DMS79 treated with DMSO at 0.1 percent for 48 hours (cell line): Measurements from ENCODE around the gene MNX1.
A peak's percentile ranks its signal among the peaks of the same experiment; 100 is the strongest.

Source experiments
- DNase-seq: peaks from one replicate; lab custom pipeline; 2025; lab: John Stamatoyannopoulos, UW

Gene MNX1

DNA sequence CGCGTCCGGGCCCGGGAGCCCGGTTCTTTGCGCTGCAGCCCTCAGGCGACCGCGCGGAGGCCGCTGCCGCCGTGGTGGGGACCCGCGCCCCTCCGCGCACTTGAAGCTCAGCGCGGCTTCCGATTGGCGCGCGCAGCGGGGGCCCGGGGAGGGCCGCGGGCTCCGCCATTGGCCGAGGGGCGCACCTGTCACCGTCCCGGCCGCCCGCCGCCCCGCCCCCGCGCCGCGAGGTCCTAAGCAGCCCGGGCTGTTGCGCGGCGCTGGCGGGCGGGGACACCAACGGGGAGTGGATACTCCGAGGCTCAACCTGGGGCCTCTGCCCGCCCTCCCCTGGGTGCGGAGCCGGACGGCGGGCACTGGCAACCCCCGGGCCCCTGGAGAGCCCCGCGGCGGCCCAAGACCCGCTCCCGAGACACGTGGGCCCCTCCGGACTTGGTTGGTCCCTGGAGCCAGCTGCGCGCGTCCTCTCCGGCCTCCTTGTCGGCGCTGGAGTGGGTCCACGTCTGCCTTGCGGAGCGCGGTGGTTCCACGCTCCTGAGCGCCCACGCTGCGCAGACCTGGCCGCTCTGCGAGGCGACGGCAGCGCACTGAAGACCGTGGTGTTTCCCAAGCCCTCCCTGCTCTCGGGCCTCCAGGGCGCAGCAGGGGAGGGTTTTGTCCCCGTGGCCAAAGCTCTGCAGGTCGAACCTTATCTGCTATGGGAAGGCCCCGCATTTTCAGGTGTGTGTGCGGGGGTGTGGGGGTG is at the start of gene MNX1:
Gene MNX1 (minus strand): TSS at position 76 of the 745 bp plus-strand sequence. CDS start 313 bp downstream, outside the sequence.
- DNase-seq = peak; percentile 81

DNA sequence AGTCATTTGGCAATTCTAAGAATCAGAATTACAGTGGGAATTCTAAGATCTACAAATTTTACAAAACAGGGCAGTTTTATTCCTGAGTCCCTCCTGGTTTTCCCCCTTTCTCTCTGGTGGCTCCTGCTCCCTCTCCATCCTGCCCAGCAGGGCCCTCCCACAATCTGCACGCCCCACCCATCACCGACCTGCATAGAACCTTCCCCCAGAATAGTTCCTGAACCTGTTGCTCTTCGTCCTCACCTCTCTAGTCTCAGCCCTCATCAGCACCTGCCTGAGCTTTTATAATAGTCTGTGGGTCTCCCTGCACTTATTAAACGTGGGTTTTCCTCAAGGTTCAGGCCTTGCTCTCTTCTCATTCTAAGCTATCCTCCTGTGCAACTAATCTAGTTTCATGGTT is 49.1 kb upstream of the MNX1 start:
- DNase-seq = no peak

DNA sequence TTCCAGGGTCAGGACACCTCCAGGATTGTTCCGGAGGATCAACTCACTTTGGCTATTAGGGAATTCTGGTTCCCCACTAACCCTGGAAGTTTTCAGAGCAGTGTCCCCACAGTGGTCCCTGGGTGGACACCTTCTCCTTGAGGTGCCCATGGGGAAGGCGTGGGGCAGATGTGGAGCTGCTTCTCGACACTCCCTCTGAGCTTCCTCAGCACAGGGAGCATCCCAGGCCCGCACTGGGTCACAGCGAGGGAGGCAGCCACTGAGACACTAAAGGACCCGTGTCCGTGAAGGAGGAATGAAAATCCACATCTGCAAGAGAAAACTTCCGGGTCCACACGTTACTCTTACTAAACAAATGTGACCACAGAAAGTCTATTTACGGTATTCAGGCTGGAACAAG is 48.2 kb upstream of the MNX1 start:
- no peak for DNase-seq

DNA sequence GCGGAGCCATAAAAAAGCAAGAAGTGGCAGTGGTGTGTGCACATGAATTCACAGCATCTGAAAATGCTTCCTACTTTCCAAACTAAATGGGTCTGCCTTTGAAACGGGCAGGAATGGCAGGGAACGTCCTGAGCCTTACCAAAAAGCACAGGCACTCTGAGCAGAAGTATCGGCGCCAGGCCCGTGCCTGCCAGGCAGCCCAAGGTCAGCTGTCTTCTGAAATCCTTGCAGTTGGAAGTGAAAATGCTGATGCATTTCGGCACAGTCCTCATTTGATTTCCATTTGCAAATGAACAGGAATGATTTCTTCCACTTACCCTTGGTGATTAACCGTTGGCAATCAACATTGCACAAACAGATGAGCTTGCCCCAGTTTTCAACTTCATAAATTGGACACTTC is 47.6 kb upstream of the MNX1 start:
- DNase-seq = no peak

DNA sequence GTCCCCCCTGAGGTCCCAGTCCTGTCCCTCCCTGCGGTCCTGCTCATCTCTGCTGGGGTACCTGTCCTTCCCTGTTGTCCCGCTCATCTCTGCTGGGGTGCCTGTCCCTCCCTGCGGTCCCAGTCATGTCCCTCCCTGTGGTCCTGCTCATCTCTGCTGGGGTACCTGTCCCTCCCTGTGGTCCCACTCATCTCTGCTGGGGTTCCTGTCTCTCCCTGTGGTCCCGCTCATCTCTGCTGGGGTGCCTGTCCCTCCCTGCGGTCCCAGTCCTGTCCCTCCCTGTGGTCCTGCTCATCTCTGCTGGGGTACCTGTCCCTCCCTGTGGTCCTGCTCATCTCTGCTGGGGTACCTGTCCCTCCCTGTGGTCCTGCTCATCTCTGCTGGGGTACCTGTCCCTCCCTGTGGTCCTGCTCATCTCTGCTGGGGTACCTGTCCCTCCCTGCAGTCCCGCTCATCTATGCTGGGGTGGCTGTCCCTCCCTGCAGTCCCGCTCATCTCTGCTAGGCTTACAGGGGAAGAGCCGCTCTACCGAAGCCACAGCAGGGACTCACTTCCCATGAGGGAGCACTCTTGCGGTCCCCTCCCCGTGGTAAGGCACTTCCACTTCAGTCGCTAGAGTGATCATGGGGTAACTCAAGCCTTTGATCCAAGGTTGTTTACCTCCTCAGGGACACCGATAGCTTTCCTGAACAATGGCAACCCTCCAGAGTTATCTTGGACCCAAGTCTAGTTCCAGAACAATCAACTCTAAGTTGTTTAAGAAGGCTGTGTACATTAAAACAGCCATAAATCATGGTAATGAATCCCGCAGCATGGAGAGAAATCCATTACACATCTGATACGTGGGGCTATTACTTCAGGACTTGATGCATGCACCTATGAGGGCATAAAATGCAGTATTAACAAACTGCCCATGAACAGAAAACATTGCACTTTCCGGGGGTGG is 46.8 kb upstream of the MNX1 start:
- DNase-seq = peak; percentile 96

DNA sequence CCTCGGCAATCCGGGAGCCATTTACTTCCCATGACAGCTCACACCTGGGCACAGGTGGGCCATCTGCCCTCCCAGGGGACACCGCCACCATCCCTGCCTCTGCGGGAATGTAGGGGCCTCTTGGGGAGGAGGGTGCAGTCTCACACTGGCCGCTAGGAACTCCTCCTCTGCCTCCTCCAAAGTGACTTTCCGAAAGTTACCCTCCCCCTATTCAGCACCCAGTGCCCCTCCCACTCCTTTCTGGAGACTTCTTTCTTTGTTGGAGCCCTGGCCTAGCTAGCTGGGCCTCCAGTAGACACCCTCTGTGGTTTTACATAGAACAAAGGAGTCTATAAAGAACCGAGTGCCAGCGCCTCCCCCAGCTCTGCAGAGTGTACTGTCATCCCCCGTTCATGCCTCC is 45.8 kb upstream of the MNX1 start:
- DNase-seq = no peak

DNA sequence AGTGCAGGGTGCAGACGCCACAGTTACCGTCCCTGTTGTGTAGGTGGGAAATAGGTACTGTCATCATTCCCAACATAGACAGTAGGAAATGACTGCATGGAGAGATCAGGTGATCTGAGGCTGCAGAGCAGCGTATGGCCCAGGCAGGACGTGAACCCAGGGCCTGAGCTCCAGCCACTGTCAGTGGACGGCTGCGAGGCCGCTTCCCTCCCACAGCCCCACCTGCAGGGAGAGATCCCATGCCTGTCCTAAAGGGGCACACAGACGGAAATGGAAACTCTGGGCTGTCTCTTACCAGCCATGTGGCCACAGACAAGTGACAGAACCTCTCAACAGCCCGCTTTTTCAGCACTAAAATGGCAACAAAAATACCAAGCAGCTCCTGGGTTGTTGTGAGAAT is 44.5 kb upstream of the MNX1 start:
- DNase-seq = no peak

DNA sequence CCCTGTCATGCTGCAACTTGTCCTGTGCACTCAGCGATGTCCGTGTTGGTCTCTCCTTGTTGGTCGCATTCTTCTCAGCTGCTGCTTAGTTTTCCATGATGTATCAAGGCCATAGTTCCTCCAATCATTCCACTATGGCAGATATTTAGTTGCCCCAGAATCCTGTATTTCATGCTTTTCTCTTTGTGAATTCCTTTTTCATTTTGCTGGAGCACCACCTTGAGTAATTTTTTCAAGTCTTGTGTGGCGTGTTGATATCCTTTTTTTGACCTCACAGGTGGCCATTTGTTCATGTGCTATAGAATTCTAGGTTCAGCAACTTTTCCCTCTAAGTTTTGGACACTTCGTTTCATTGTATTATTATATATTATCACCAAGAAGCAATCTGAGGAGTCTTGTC is 42.7 kb upstream of the MNX1 start:
- no peak for DNase-seq

DNA sequence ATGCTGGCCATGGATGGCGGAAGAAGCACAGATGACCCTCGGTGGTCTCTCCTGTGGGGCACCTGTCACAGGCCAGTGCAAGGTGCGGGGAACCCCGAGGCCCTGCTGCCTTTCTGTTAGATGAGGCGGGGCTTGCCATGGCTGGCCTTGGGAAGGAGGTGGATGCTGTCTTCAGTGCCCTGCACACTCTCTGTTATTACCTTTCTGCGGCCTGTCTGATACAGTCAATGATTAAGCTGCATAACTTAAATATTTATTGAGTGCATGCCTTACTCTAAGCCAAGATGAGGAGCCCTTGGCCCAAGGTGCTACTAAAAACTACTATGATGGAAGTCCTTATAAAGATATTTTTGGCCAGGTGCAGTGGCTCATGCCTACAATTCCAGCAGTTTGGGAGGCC is 36.7 kb upstream of the MNX1 start:
- DNase-seq = no peak

DNA sequence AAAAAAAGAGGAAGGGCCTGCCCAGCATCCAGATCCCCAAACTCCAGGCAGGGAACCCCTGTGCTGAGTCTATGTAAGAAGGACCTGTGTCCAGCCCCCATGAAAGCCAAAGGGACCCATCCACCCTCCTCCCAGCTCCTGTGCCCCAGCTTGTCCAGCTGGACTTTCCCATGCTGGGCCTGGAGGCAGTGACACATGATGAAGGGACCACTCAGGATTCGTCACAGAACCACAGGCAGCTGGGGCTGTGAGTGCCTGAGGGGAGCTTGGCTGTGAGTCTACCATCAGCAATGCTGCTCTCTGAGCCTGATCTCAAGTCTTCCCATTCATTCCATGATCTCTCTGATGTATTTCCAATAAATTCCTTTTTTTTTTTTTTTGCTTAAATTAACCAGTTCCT is 36.2 kb upstream of the MNX1 start:
- no peak for DNase-seq

DNA sequence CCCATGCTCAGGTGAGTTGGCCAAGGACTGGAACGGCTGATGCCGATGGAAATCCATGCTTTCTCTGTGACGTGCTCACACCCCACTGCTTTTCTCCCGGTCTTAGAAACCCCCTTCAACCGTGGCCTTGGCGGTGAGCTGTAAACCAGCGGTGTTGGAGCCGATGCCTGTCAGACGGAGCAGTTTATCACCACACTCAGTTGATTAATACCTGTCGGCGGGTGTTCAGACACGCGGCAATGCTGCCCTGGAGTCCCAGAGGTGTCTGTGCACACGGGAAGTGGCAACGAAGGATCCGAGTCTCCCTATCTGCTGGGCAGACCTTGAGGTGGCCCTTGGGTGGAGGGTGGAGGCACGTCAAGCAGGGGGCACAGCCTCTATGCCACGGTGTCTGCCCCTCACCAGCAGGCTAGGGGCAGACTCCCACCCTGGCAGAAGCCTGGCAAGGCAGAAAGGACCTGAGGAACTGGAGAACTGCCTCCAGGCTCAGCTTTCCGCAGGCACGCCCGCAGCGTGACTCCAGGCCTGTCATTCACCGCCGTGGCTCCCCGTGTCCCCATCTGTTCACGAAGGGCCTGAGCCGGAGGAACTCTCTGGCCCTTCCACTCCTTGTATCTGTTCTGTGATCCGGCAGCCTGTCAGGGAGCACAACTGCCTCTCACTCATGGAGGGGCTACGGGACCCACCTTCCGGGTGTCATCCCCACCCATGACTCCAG is 34.6 kb upstream of the MNX1 start:
- DNase-seq = no peak

DNA sequence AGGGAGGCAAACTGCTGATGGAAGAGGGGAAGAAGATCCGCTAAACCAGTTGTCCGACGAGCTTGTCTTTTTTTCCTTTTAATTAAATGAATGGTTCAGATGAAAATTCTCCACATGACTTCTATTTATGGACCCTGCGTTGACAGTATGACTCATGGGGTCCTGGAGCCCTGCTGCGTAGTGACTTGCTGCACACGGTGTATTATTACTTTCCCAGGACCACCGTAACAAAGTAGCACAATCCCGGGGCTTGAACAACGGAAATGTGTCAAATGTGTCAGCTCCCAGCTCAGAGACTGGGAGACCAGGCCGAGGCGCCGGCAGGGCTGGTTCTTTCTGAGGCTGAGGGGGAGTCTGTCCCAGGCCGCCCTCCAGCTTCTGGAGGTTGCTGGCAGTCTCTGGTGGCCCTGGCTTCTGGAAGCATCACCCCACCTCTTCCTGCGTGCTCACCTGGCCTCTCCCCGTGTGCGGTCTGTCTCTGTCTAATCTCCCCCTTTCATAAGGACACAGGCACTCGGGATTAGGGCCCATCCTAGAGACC is 33.8 kb upstream of the MNX1 start:
- no peak for DNase-seq

DNA sequence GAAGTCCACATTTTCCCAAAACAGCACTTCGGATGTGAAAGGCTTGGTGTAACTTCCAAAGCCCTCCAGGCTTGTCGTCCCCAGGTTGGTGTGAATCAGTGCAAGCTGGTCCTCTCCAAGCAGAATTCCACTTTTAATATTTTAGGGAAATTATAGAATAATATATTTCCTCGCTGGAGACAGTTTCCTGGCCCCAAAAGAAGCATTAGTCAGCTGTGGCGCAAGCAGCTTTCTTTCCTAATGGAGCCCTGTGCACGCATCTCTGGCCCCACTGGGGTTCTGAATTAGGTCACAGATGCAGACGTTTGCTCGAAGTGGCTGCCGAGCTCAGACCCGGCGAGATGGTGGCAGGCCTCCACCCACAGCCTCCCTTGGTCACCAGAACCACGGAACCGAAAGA is 33.3 kb upstream of the MNX1 start:
- DNase-seq = no peak

DNA sequence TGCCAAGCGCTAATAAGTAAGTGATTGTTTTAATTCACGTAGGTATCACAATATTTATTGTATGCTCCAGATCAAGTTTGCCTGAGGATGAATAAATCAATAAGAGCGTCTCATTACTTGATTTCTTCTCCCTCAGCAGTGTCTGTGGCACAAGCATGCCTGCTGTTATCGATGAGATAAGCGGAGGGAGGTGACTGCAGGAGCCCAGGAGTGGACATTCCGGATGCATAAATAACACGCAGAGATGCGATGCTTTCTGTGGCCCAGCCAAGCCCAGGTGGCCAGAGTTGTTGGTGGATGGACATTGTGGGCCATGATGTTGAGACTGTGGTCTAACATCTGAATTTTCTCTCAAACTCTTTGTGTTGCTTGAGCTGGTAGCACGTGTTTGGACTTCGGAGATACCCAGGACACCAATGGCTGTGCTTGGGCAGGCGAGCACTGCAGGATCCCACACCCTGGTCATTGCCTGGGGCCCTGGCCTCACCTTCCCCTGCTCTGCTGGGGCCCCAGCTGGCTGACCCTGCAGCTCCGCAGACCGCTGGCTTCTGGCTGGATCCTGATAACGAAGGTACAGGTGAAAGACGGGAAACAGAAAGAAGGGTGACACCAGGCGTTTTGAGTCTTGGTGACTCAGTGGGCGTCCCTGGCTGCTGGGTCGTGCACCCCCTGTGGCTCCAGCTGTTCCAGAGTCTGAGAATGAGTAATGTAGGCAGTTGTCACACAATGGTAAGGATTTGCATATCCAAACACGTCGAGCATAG is 31.2 kb upstream of the MNX1 start:
- no peak for DNase-seq

DNA sequence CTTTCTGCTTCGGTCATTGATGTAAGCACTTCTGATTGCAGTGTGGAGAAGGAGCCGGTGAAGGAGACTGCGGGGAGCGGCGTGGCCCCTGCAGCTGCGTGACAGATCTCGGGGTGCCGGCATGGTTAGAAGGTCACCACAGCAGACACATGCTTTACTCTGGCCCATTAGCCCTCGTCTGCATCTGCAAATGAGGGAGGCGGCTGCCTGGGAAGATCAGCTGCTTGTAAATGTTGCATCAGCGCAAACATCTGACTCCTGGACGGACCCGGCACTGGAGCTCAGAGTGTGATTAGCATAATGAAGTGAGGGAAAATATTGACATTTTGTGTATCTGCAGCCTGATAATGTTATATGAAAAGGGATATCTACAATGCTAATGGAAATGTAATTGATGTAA is 30.5 kb upstream of the MNX1 start:
- DNase-seq = no peak

DNA sequence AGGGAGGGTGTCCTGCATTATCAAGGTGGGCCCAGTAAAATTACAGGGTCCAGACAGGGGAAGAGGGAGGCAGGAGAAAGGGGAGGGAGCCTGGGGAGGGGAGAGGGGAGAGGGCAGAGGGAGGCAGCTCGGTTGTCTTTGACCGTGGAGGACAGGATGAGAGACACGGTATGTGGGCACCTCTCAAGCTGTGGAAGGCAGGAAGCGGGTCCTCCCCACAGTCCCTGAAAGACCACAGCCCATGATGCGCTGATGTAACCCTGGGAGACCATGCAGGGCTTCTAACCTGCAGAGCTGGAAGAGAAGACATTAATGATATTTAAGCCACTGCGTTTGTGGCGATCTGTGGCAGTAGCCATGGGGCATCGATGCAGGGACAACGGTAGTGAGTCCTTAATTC is 27.2 kb upstream of the MNX1 start:
- no peak for DNase-seq

DNA sequence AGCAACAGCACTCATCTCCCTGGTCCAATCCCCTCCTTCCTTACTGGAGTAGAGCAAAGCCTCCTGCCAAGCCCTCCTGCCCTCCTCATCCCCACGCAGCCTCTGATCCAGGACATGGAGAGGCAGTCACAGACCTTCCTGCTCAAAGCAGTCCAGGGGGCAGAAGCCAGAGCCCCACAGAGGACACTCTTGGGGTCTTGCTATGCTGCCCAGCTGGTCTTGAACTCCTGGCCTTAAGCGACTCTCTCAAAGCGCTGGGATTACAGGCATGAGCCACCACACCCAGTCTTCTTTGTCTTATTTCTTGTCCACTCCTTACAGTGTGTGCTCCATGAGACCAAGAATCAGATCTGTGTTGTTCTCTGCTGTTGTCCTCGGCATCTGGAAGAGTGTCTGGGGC is 26.6 kb upstream of the MNX1 start:
- no peak for DNase-seq

DNA sequence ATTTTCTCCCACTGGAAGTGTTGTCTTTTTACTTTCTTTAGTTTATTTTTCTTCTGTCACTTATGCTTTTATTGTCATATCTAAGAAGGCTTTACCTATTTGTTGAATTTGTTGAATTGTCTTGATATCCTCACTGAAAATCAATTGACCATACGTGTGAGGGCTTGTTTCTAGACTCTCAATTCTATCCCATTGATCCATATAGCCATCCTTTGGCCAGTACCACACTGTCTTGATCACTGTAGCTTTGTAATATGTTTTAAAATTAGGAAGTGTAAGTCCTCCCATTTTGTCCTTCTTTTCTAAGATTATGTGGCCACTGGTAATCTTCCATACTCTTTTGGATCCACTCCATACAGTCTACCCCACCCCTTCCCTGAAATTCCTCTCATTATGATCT is 25.5 kb upstream of the MNX1 start:
- no peak for DNase-seq

DNA sequence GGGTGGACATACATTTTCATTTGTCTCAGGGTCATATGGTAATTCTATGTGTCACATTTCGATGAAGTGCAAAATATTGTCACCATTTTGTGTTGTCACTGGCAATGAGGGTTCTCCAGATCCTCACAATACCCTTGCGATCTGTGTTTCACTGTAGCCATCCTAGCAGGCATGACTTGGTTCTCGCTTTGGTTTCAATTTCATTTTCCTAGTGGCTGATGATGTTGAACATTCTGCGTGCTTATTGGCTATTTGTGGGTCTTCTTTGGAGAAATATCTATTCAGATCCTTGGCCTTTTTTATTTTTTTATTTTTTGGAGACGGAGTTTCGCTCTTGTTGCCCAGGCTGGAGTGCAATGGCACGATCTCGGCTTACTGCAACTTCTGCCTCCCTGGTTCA is 24.8 kb upstream of the MNX1 start:
- DNase-seq = no peak

DNA sequence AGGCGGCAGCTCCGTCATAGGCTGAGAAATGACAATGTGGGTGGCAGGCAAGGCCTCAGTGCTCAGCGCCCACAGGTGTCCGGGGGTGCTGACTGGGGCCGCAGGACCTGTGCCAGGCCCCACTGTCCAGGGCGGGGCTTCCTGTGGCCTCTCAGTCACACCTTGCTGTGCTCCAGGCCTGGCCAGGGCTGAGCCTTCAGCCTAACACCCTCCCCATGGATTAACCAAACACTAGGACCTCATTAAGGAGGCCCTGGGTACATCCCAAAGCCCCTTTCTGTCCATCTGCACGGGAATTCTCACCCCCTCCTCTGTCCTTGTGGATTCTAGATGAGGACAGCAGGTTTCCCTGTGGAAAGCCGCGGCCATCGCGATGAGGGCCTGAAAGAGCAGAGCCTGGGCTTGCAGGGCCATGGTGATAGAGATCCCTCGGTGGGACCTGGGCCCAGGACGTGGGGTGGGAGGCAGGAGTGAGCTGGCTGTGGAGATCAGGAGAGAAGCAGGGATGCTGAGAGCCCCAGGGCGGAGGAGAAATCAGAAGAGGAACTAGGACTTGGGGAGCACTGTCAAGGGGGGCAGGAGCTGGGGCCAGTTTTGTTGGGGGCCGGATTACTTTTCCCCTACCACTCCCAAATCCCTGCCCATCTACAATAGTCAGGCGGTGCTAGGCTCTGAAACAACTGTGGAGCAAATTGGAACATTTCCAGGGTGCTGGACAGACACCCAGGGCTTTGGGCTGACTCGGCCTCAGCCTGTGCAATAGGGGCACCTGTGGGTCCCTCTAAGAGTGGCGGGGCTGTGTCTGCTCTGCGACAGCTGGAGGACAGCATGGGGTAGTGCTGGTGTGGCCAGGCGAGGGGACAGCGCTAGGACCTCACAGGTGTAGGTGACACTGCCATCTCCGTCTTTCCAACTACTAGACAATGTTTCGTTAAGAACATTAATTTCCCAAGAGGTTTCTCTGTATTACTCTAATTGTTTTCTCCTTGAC is 23.3 kb upstream of the MNX1 start:
- DNase-seq = no peak
